Common myeloid progenitor, CD34-positive (primary cell): ENCODE results near the gene IGSF21.

Experiments
- CTCF ChIA-PET: fragments of 350-600 bp; sonication (Branson Sonifier 250); formaldehyde crosslinking; loops from one replicate; lab custom pipeline; 2021; ENCODE audit warnings: antibody characterized with exemption; lab: Charles Lee
- POLR2A ChIA-PET: fragments of 350-600 bp; sonication (Branson Sonifier 250); formaldehyde crosslinking; loops from one replicate; lab custom pipeline; 2021; ENCODE audit warnings: antibody characterized with exemption; lab: Charles Lee
- DNase-seq, 3 donors: peaks; one replicate each; pipeline versions ENCODE4 v3.0.0 to v3.0.0-alpha.2; 2013
- H3K27ac ChIP-seq, 2 experiments: 1 replicate in 1 of 2; 2 replicates in 1 of 2; pipeline ENCODE4 v1.7.0; 2013; ENCODE audit warnings: inconsistent platforms in 2 of 2, low read length in 2 of 2, mild to moderate bottlenecking in 2 of 2, low read depth in 1 of 2, moderate library complexity in 1 of 2; ENCODE audit not compliant: severe bottlenecking in 2 of 2, insufficient read depth in 1 of 2, poor library complexity in 1 of 2
- H3K27me3 ChIP-seq, 5 experiments: replicated peaks in 2 of 5; 1 replicate in 3 of 5; 2 replicates in 2 of 5; pipeline versions ENCODE4 v1.6.1 to v1.7.0; 2013; ENCODE audit warnings: low read length in 4 of 5, mild to moderate bottlenecking in 2 of 5, moderate library complexity in 2 of 5, inconsistent platforms in 1 of 5; ENCODE audit not compliant: insufficient read depth in 5 of 5, control insufficient read depth in 4 of 5
- H3K36me3 ChIP-seq, 4 experiments: 1 replicate in 2 of 4; 2 replicates in 2 of 4; pipeline versions ENCODE4 v1.6.1 to v1.7.0; 2013; ENCODE audit warnings: low read length in 3 of 4, control low read depth in 1 of 4, mild to moderate bottlenecking in 1 of 4; ENCODE audit not compliant: control insufficient read depth in 4 of 4, insufficient read depth in 4 of 4
- H3K4me1 ChIP-seq, 4 experiments: 1 replicate in 3 of 4; 2 replicates in 1 of 4; pipeline versions ENCODE4 v1.6.1 to v1.7.1; 2013; ENCODE audit warnings: low read length in 3 of 4, mild to moderate bottlenecking in 3 of 4, control low read depth in 1 of 4, inconsistent platforms in 1 of 4, moderate library complexity in 1 of 4; ENCODE audit not compliant: control insufficient read depth in 4 of 4, insufficient read depth in 4 of 4; ENCODE audit errors: control extremely low read depth in 1 of 4
- H3K4me3 ChIP-seq, 7 experiments: 1 replicate in 4 of 7; 2 replicates in 3 of 7; pipeline versions ENCODE4 v1.5.1 to v1.7.0; 2013; ENCODE audit warnings: mild to moderate bottlenecking in 7 of 7, low read length in 6 of 7, moderate library complexity in 6 of 7, inconsistent platforms in 2 of 7, low read depth in 2 of 7, control low read depth in 1 of 7; ENCODE audit not compliant: insufficient read depth in 4 of 7, control insufficient read depth in 1 of 7; ENCODE audit errors: extremely low read depth in 1 of 7
- H3K9me3 ChIP-seq, 5 experiments: 1 replicate in 4 of 5; 2 replicates in 1 of 5; pipeline versions ENCODE4 v1.6.1 to v1.7.1; 2013; ENCODE audit warnings: low read length in 4 of 5, mild to moderate bottlenecking in 2 of 5, inconsistent platforms in 1 of 5, low read depth in 1 of 5, moderate library complexity in 1 of 5; ENCODE audit not compliant: control insufficient read depth in 4 of 5, insufficient read depth in 2 of 5; ENCODE audit errors: control extremely low read depth in 1 of 5
- WGBS: methylation state at CpG from one replicate; pipeline ENCODE4 v1.1.5; 2013; ENCODE audit not compliant: insufficient coverage; 5-methylcytosine and 5-hydroxymethylcytosine counted together

IGSF21 gene

GRCh38 chr1:18302788-18303413 is 195.3 kb downstream of the IGSF21 start:
- Histone ChIP-seq H3K27me3 (peaks cover 0 to 26% (median 8%) of the 10 kb centered on the region in 5 experiments), H3K27ac (no peak overlapping the region), H3K36me3 (no peaks in the 10 kb centered on the region), H3K4me3 (no peak overlapping the region), H3K4me1 (no peaks in the 10 kb centered on the region), H3K9me3 (no peaks in the 10 kb centered on the region)
- peak in 1 of 3 donors; percentile 1 for DNase-seq
- WGBS: 59% methylated on average over 5 of the region's 7 CpGs
- POLR2A ChIA-PET: no interaction called here
- CTCF ChIA-PET: no interaction called here

GRCh38 chr1:18304151-18304869 is 196.7 kb downstream of the IGSF21 start:
- H3K27me3 ChIP-seq: peaks cover 0 to 19% (median 2%) of the 10 kb centered on the region in 5 experiments
- peak in 2 of 3 donors; percentile 2 to 7 for DNase-seq
- H3K4me3 ChIP-seq: no peak overlapping the region
- 100% methylated on average over 3 of the region's 6 CpGs for WGBS
- ChIA-PET CTCF (no interaction called here), POLR2A (no interaction called here)
- no peaks in the 10 kb centered on the region for H3K4me1 ChIP-seq
- no peaks in the 10 kb centered on the region for H3K9me3 ChIP-seq
- H3K27ac ChIP-seq: no peak overlapping the region
- no peaks in the 10 kb centered on the region for H3K36me3 ChIP-seq

GRCh38 chr1:18305182-18305795 is 197.7 kb downstream of the IGSF21 start:
- no peaks in the 10 kb centered on the region for H3K36me3 ChIP-seq
- 89% methylated on average over 3 of the region's 3 CpGs for WGBS
- POLR2A ChIA-PET: no interaction called here
- H3K27ac ChIP-seq: no peak overlapping the region
- H3K4me3 ChIP-seq: no peak overlapping the region
- DNase-seq: no peak
- CTCF ChIA-PET: no interaction called here
- no peaks in the 10 kb centered on the region for H3K9me3 ChIP-seq
- peaks cover 0 to 17% (median 2%) of the 10 kb centered on the region in 5 experiments for H3K27me3 ChIP-seq
- no peaks in the 10 kb centered on the region for H3K4me1 ChIP-seq

DNA sequence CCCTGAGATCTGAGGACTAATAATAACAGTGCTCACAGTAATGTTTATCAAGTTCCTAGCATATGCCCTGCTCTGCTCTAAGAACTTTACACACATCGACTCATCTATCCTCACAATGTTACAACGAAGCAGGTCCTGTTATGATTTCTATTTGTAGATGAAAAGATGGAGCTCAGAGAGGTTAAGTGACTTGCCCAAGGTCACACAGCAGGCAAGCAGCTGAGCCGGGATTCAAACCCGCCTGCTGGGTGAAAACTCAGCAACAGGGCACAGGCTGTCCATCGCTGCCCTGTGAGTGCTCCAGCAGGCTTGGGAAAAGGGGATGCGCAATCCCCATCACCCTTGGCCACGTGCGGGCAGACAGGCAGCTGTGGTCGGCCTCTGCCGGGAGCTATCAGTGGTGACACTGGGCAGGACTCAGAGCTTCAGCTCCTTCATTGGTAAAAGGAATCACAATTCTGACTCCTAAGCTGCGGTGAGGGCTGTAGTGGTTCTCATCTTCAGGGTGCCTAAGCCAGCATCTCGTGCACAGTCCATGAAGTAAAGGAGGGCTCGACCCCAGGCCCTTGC is 199.8 kb downstream of the IGSF21 start:
- POLR2A ChIA-PET: no interaction called here
- Histone ChIP-seq H3K27me3 (peaks cover 0 to 20% (median 2%) of the 10 kb centered on the region in 5 experiments), H3K9me3 (no peaks in the 10 kb centered on the region), H3K4me3 (no peak overlapping the region), H3K27ac (no peak overlapping the region), H3K4me1 (no peaks in the 10 kb centered on the region), H3K36me3 (no peaks in the 10 kb centered on the region)
- CTCF ChIA-PET: interaction anchor here (1.5 kb wide), 1 partner anchor 9 kb away, joined by 3 read pairs; no protein-coding TSS in a partner anchor
- no peak for DNase-seq
- WGBS: 93% methylated on average over 11 of the region's 13 CpGs

DNA sequence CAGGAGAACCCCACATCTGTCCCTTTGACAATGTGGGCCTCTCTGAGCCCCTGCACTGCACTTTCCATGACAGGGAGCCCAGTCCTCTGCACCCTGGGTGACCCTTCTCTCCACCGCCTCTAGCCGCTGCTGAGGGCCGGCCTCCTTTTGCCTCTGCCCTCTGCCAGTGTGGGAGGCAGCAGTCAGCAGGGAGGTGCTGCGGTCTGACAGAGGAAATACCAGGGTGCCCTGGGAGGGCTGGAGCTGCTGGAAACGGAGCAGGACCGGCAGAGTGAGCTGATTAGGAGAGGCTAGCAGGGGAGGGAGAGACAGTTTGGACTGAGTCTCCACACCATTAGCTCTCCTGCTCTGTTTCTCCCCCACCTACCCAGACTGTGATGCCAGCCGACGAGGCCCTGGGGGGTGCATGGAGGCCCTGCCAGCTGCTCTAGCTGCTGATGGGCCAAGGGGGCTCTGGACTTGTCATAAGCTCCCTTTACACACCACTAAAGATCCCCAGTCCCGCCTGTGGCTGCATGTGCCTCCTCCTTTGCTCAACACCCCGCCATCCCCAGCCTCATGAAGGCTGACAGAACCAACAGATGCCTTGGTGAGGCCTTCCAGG is 202.1 kb downstream of the IGSF21 start:
- WGBS: 63% methylated on average over 7 of the region's 10 CpGs
- POLR2A ChIA-PET: no interaction called here
- no peaks in the 10 kb centered on the region for H3K9me3 ChIP-seq
- H3K27ac ChIP-seq: no peak overlapping the region
- no peak for DNase-seq
- no peaks in the 10 kb centered on the region for H3K36me3 ChIP-seq
- H3K4me1 ChIP-seq: no peaks in the 10 kb centered on the region
- peaks cover 0 to 10% (median 2%) of the 10 kb centered on the region in 5 experiments for H3K27me3 ChIP-seq
- no peak overlapping the region for H3K4me3 ChIP-seq
- CTCF ChIA-PET: no interaction called here

GRCh38 chr1:18312961-18313360 is 205.4 kb downstream of the IGSF21 start:
- WGBS: 100% methylated on average over 2 of the region's 10 CpGs
- ChIA-PET CTCF (no interaction called here), POLR2A (no interaction called here)
- DNase-seq: no peak
- Histone ChIP-seq H3K36me3 (no peaks in the 10 kb centered on the region), H3K9me3 (no peaks in the 10 kb centered on the region), H3K27ac (no peak overlapping the region), H3K27me3 (peaks cover 0 to 10% (median 0%) of the 10 kb centered on the region in 5 experiments), H3K4me1 (no peaks in the 10 kb centered on the region), H3K4me3 (no peak overlapping the region)
